Measurements from ENCODE around the gene CAMK2A. TPM values are rescaled to one million over a fixed set of nuclear protein-coding genes. Genes with fewer than 3 reads are reported as not detected.

The CAMK2A gene
- total and polyA plus RNA-seq, 2 donors (not counting 3 experiments of a cell fraction or from before 2014, with no cell fraction given): not detected

DNA sequence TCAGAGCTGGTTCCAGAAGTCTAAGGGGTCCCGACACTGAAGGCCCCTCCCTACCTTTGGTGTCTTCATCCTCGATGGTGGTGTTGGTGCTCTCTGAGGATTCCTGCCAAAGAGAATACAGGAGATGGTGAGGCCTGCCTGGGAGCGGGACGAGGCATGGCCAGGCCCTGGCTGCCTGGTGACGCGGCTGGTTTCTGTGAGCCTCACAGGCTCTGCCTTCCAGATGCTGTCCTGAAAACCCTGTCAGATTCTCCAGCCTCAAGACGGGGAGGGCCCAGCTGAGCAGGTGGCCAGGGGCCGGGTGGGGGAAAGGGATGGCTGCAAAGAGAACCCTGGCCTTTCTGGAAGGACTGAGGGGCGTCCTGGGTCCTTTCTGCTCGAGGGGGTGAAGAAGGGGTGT lies 50.9 kb downstream of the CAMK2A start:
- Histone ChIP-seq H3K4me2 (ENCODE audit: insufficient read depth, low read length) (no peak overlapping the region), H3K27ac (ENCODE audit: insufficient read depth, low read depth, low read length) (no peak overlapping the region), H3K4me1 (ENCODE audit: control insufficient read depth, extremely low read depth, insufficient read depth, low read length) (no peaks in the 10 kb centered on the region), H3K36me3 (ENCODE audit: control insufficient read depth in 2 of 2, extremely low read depth in 1 of 2, insufficient read depth in 2 of 2, low read length in 2 of 2) (no peaks in the 10 kb centered on the region), H3K4me3 (replicated peaks in 1 of 3; ENCODE audit: insufficient read depth in 1 of 3, low read depth in 1 of 3, low read length in 3 of 3) (no peak overlapping the region), H3K9ac (replicated peaks; ENCODE audit: extremely low read depth, insufficient read depth, low read length) (no peak overlapping the region), H3K9me3 (replicated peaks; ENCODE audit: control insufficient read depth, insufficient read depth, low read length) (no peaks in the 10 kb centered on the region), H4K20me1 (replicated peaks; ENCODE audit: control insufficient read depth, extremely low read depth, insufficient read depth, low read length) (no peaks in the 10 kb centered on the region), H3K9me1 (replicated peaks; ENCODE audit: control insufficient read depth, extremely low read depth, insufficient read depth, low read length) (peaks cover 2% of the 10 kb centered on the region), H2AFZ (ENCODE audit: low read depth, low read length) (no peak overlapping the region), H3K79me2 (ENCODE audit: control insufficient read depth, insufficient read depth, low read length) (no peaks in the 10 kb centered on the region), H3K27me3 (ENCODE audit: control insufficient read depth in 2 of 2, insufficient read depth in 2 of 2, low read length in 2 of 2) (peaks cover 0 to 7% of the 10 kb centered on the region in 2 experiments)
- CTCF ChIA-PET: interaction anchor here (1.2 kb wide), 1 partner anchor 90 kb away, joined by 3 read pairs; no protein-coding TSS in a partner anchor
- TF ChIP-seq, protein P1, sequence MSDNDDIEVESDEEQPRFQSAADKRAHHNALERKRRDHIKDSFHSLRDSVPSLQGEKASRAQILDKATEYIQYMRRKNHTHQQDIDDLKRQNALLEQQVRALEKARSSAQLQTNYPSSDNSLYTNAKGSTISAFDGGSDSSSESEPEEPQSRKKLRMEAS (IDR thresholded peaks at IDR 0.05; ENCODE audit: insufficient read depth, insufficient read length): no peak
- TF ChIP-seq JUN (IDR thresholded peaks at IDR 0.05; ENCODE audit: borderline replicate concordance, insufficient read depth, insufficient read length, low read depth) (no peak), FOS (IDR thresholded peaks at IDR 0.05; ENCODE audit: borderline replicate concordance, insufficient read depth, low read length) (no peak), EZH2 (IDR thresholded peaks at IDR 0.05; ENCODE audit: borderline replicate concordance, low read depth, low read length, severe bottlenecking) (no peak), POLR2A (IDR thresholded peaks at IDR 0.05; ENCODE audit: low read depth, low read length) (no peak), MYC (IDR thresholded peaks at IDR 0.05; ENCODE audit: low read depth, low read length) (no peak), POLR2AphosphoS5 (IDR thresholded peaks at IDR 0.05; ENCODE audit: insufficient read depth, low read depth, low read length) (no peak), GATA2 (IDR thresholded peaks at IDR 0.05; ENCODE audit: insufficient read depth, insufficient read length, low read depth, low read length) (no peak)
- TF ChIP-seq, protein P2, sequence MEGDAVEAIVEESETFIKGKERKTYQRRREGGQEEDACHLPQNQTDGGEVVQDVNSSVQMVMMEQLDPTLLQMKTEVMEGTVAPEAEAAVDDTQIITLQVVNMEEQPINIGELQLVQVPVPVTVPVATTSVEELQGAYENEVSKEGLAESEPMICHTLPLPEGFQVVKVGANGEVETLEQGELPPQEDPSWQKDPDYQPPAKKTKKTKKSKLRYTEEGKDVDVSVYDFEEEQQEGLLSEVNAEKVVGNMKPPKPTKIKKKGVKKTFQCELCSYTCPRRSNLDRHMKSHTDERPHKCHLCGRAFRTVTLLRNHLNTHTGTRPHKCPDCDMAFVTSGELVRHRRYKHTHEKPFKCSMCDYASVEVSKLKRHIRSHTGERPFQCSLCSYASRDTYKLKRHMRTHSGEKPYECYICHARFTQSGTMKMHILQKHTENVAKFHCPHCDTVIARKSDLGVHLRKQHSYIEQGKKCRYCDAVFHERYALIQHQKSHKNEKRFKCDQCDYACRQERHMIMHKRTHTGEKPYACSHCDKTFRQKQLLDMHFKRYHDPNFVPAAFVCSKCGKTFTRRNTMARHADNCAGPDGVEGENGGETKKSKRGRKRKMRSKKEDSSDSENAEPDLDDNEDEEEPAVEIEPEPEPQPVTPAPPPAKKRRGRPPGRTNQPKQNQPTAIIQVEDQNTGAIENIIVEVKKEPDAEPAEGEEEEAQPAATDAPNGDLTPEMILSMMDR (IDR thresholded peaks at IDR 0.05; ENCODE audit: extremely low read depth in 1 of 2, insufficient read depth in 1 of 2, low read depth in 1 of 2, low read length in 2 of 2): no peak
- dilution Hi-C loops (cut with MboI; ENCODE audit: extremely low pct_ligation_motif_present, low sequenced_read_pairs): no loop called here
- intact Hi-C loops (cut with micrococcal nuclease): no loop called here
- DNase-seq (ENCODE audit: low read depth, low spot score) (no peak), FAIRE-seq (no peak)
- BruUV-seq (replicated peaks): no TSS peak
- POLR2A ChIA-PET: no interaction called here

All from endothelial cell of umbilical vein (primary cell).